Osteocyte (in vitro differentiated cells): Measurements from ENCODE around the gene PAWR. TPM values are rescaled to one million over a fixed set of nuclear protein-coding genes. Genes with fewer than 3 reads are reported as not detected.

Experiments
- DNase-seq: peaks from one replicate; pipeline ENCODE4 v3.0.0; 2021; ENCODE audit warnings: mixed read lengths; ENCODE audit not compliant: unreplicated experiment; ENCODE audit errors: extremely low spot score
- H3K27ac Mint-ChIP-seq: one replicate; pipeline ENCODE4 v1.8.0; 2021; ENCODE audit warnings: mild to moderate bottlenecking, mixed read lengths; ENCODE audit not compliant: unreplicated experiment
- H3K27me3 Mint-ChIP-seq: one replicate; pipeline ENCODE4 v1.8.0; 2021; ENCODE audit warnings: mixed read lengths; ENCODE audit not compliant: unreplicated experiment
- H3K36me3 Mint-ChIP-seq: one replicate; pipeline ENCODE4 v1.8.0; 2021; ENCODE audit warnings: mixed read lengths; ENCODE audit not compliant: unreplicated experiment
- H3K4me1 Mint-ChIP-seq: one replicate; pipeline ENCODE4 v1.8.0; 2021; ENCODE audit warnings: mixed read lengths; ENCODE audit not compliant: unreplicated experiment
- H3K4me3 Mint-ChIP-seq: one replicate; pipeline ENCODE4 v1.8.0; 2021; ENCODE audit warnings: mild to moderate bottlenecking, moderate library complexity, mixed read lengths; ENCODE audit not compliant: unreplicated experiment
- H3K9me3 Mint-ChIP-seq: one replicate; pipeline ENCODE4 v1.8.0; 2021; ENCODE audit warnings: mixed read lengths; ENCODE audit not compliant: unreplicated experiment
- CTCF ChIP-seq: fragments of 200-600 bp; sonication (generic); IDR thresholded peaks from 2 replicates; pipeline ENCODE4 v1.5.0; 2021; ENCODE audit warnings: antibody characterized with exemption, mild to moderate bottlenecking, moderate library complexity
- total RNA-seq: library from RNA; stranded (reverse); gene quantifications from 2 replicates; pipeline ENCODE4 v1.2.1, GENCODE V29; 2021

The PAWR gene
- total RNA-seq, 1 donor from 2014 or later: 213 TPM

- Mint-ChIP-seq H3K36me3 (peaks cover 25% of the 10 kb centered on the region), H3K4me3 (no peak overlapping the region), H3K4me1 (peaks cover 71% of the 10 kb centered on the region), H3K9me3 (no peaks in the 10 kb centered on the region), H3K27me3 (no peaks in the 10 kb centered on the region), H3K27ac (peak overlapping the region; percentile 67)
- TF ChIP-seq CTCF: no peak
- no peak for DNase-seq
Measured at GRCh38 chr12:79659961-79660431, 30.8 kb downstream of the PAWR start.

- Mint-ChIP-seq H3K4me3 (no peak overlapping the region), H3K9me3 (no peaks in the 10 kb centered on the region), H3K36me3 (peaks cover 22% of the 10 kb centered on the region), H3K27me3 (no peaks in the 10 kb centered on the region), H3K4me1 (peaks cover 74% of the 10 kb centered on the region), H3K27ac (no peak overlapping the region)
- TF ChIP-seq CTCF: no peak
- DNase-seq: no peak
Measured at GRCh38 chr12:79658221-79658620, 32.5 kb downstream of the PAWR start.

GRCh38 chr12:79657136-79657535 is 33.6 kb downstream of the PAWR start:
- H3K9me3 Mint-ChIP-seq: no peaks in the 10 kb centered on the region
- H3K27me3 Mint-ChIP-seq: no peaks in the 10 kb centered on the region
- peaks cover 72% of the 10 kb centered on the region for H3K4me1 Mint-ChIP-seq
- H3K27ac Mint-ChIP-seq: peak overlapping the region; percentile 51
- peaks cover 19% of the 10 kb centered on the region for H3K36me3 Mint-ChIP-seq
- no peak for DNase-seq
- H3K4me3 Mint-ChIP-seq: no peak overlapping the region
- no peak for TF ChIP-seq CTCF

- H3K4me3 Mint-ChIP-seq: no peak overlapping the region
- H3K4me1 Mint-ChIP-seq: peaks cover 67% of the 10 kb centered on the region
- TF ChIP-seq CTCF: no peak
- no peak for DNase-seq
- no peaks in the 10 kb centered on the region for H3K27me3 Mint-ChIP-seq
- H3K9me3 Mint-ChIP-seq: no peaks in the 10 kb centered on the region
- H3K27ac Mint-ChIP-seq: peak overlapping the region; percentile 54
- peaks cover 21% of the 10 kb centered on the region for H3K36me3 Mint-ChIP-seq
Measured at GRCh38 chr12:79655036-79655435, 35.7 kb downstream of the PAWR start.

GRCh38 chr12:79652521-79652920 is 38.2 kb downstream of the PAWR start:
- Mint-ChIP-seq H3K4me3 (no peak overlapping the region), H3K9me3 (no peaks in the 10 kb centered on the region), H3K27me3 (no peaks in the 10 kb centered on the region), H3K4me1 (peaks cover 64% of the 10 kb centered on the region), H3K27ac (no peak overlapping the region), H3K36me3 (peaks cover 21% of the 10 kb centered on the region)
- TF ChIP-seq CTCF: no peak
- DNase-seq: no peak
